PC-3 (cell line): Measurements from ENCODE around the gene MRPS18C. TPM values are rescaled to one million over a fixed set of nuclear protein-coding genes. Genes with fewer than 3 reads are reported as not detected.

Source experiments
- ATAC-seq: fragments of 200-7000 bp; cut with Tn5 transposase; 2 replicates; pipeline ENCODE4 v1.9.1; 2020; ENCODE audit warnings: mild to moderate bottlenecking, moderate library complexity
- BruUV-seq: library from RNA; stranded (reverse); fragments of 400-500 nt; replicated peaks from 2 replicates; lab custom pipeline; 2021; lab: Mats Ljungman, UMichigan
- CTCF ChIA-PET: fragments of 300-600 bp; sonication (Branson Sonifier 250); formaldehyde crosslinking; loops from one replicate; lab custom pipeline; 2022; ENCODE audit warnings: antibody characterized with exemption; lab: Charles Lee
- POLR2A ChIA-PET: fragments of 300-600 bp; sonication (Branson Sonifier 250); formaldehyde crosslinking; loops from one replicate; lab custom pipeline; 2022; ENCODE audit warnings: antibody characterized with exemption; ENCODE audit not compliant: unreplicated experiment; lab: Charles Lee
- DNase-seq: peaks from one replicate; pipeline ENCODE4 v3.0.0-alpha.2; 2015
- H2AFZ ChIP-seq: fragments of 300-600 bp; sonication (generic); 2 replicates; pipeline ENCODE4 v1.6.0; 2016; ENCODE audit warnings: antibody characterized with exemption, low read length
- H3F3A ChIP-seq: fragments of 300-600 bp; sonication (generic); one replicate; pipeline ENCODE4 v1.6.0; 2017; ENCODE audit warnings: antibody characterized with exemption, low read length, control low read depth, mild to moderate bottlenecking; ENCODE audit not compliant: unreplicated experiment
- H3K27ac ChIP-seq: fragments of 300-600 bp; sonication (generic); 2 replicates; pipeline ENCODE4 v1.5.1; 2016; ENCODE audit warnings: mild to moderate bottlenecking, low read length
- H3K27me3 ChIP-seq: fragments of 300-600 bp; sonication (generic); 2 replicates; pipeline ENCODE4 v1.6.1; 2016; ENCODE audit warnings: low read length, mixed read lengths
- H3K36me3 ChIP-seq: fragments of 300-600 bp; sonication (generic); 2 replicates; pipeline ENCODE4 v1.6.1; 2016; ENCODE audit warnings: low read depth, mixed run types, low read length, mixed read lengths
- H3K4me1 ChIP-seq: fragments of 300-600 bp; sonication (generic); 2 replicates; pipeline ENCODE4 v1.5.1; 2016; ENCODE audit warnings: low read length; ENCODE audit not compliant: insufficient read depth
- H3K4me2 ChIP-seq: fragments of 300-600 bp; sonication (generic); 2 replicates; pipeline ENCODE4 v1.6.0; 2016; ENCODE audit warnings: low read length
- H3K4me3 ChIP-seq: fragments of 300-600 bp; sonication (generic); 2 replicates; pipeline ENCODE4 v1.5.1; 2016; ENCODE audit warnings: mild to moderate bottlenecking, low read length, mixed read lengths
- H3K79me2 ChIP-seq: fragments of 300-600 bp; sonication (generic); 2 replicates; pipeline ENCODE4 v1.6.1; 2017; ENCODE audit warnings: low read length, mixed read lengths
- H3K9ac ChIP-seq: fragments of 300-600 bp; sonication (generic); 2 replicates; pipeline ENCODE4 v1.6.0; 2016; ENCODE audit warnings: mild to moderate bottlenecking, low read length
- H3K9me2 ChIP-seq: fragments of 300-600 bp; sonication (generic); replicated peaks from 2 replicates; pipeline ENCODE4 v1.6.1; 2016; ENCODE audit warnings: mixed run types, low read length, mixed read lengths
- H3K9me3 ChIP-seq: fragments of 300-600 bp; sonication (generic); 2 replicates; pipeline ENCODE4 v1.6.1; 2016; ENCODE audit warnings: low read length, mixed read lengths
- H4K20me1 ChIP-seq: fragments of 300-600 bp; sonication (generic); 2 replicates; pipeline ENCODE4 v1.6.1; 2016; ENCODE audit warnings: low read length, mixed read lengths
- CTCF ChIP-seq: fragments of 300-600 bp; sonication (generic); conservative IDR thresholded peaks from 2 replicates; pipeline ENCODE4 v1.5.1; 2017; ENCODE audit warnings: antibody characterized with exemption, low read depth, mild to moderate bottlenecking, low read length
- EZH2 ChIP-seq: fragments of 300-600 bp; sonication (generic); IDR thresholded peaks from one replicate; pipeline ENCODE4 v1.6.1; 2017; ENCODE audit warnings: antibody characterized with exemption, mild to moderate bottlenecking, low read length; ENCODE audit not compliant: unreplicated experiment
- EZH2phosphoT487 ChIP-seq: fragments of 300-600 bp; sonication (generic); IDR thresholded peaks from 2 replicates; pipeline ENCODE4 v1.6.1; 2018; ENCODE audit warnings: mild to moderate bottlenecking, antibody characterized with exemption, low read length, borderline replicate concordance
- intact Hi-C: fragments of 100-400 bp; cut with micrococcal nuclease; formaldehyde crosslinking; loops from 2 replicates; pipeline ENCODE4 v1.9.0; 2023
- total RNA-seq: library from RNA; depleted of rRNA; stranded (reverse); fragments of >200 nt; gene quantifications from 2 replicates; pipeline ENCODE4 v1.2.3, GENCODE V29; 2014

MRPS18C gene
- total RNA-seq, 1 experiment from 2014 or later = 57.6 TPM

- Histone ChIP-seq H3K4me3 (no peak overlapping the region), H3K79me2 (no peaks in the 10 kb centered on the region), H3K4me1 (no peaks in the 10 kb centered on the region), H3K4me2 (no peak overlapping the region), H4K20me1 (no peaks in the 10 kb centered on the region), H3K36me3 (no peaks in the 10 kb centered on the region), H2AFZ (no peak overlapping the region), H3K27me3 (no peaks in the 10 kb centered on the region), H3K9ac (no peak overlapping the region), H3K9me3 (no peaks in the 10 kb centered on the region), H3F3A (no peaks in the 10 kb centered on the region), H3K27ac (no peak overlapping the region), H3K9me2 (no peaks in the 10 kb centered on the region)
- no peak for DNase-seq
- intact Hi-C loops = loop anchor here (10.0 kb wide), 1 partner anchor 66 kb away; no protein-coding TSS in a partner anchor
- CTCF ChIA-PET = no interaction called here
- TF ChIP-seq EZH2 (no peak), CTCF (no peak), EZH2phosphoT487 (no peak)
- POLR2A ChIA-PET = no interaction called here
- BruUV-seq = no TSS peak
- ATAC-seq = no peak
Observed at GRCh38 chr4:83431200-83431599, 24.7 kb upstream of the MRPS18C start.

- no peak overlapping the region for H2AFZ ChIP-seq
- no peak overlapping the region for H3K9ac ChIP-seq
- DNase-seq (no peak), ATAC-seq (no peak)
- H3K9me2 ChIP-seq = no peaks in the 10 kb centered on the region
- ChIA-PET CTCF (no interaction called here), POLR2A (no interaction called here)
- H3K36me3 ChIP-seq = no peaks in the 10 kb centered on the region
- H3K4me3 ChIP-seq = no peak overlapping the region
- intact Hi-C loops = loop anchor here (10.0 kb wide), 1 partner anchor 72 kb away; no protein-coding TSS in a partner anchor
- TF ChIP-seq CTCF (no peak), EZH2phosphoT487 (no peak), EZH2 (no peak)
- no peak overlapping the region for H3K4me2 ChIP-seq
- no peak overlapping the region for H3K27ac ChIP-seq
- H3K9me3 ChIP-seq = no peaks in the 10 kb centered on the region
- H3K4me1 ChIP-seq = no peaks in the 10 kb centered on the region
- H3K27me3 ChIP-seq = no peaks in the 10 kb centered on the region
- no peaks in the 10 kb centered on the region for H4K20me1 ChIP-seq
- no peaks in the 10 kb centered on the region for H3F3A ChIP-seq
- no peaks in the 10 kb centered on the region for H3K79me2 ChIP-seq
- BruUV-seq = no TSS peak
Observed at GRCh38 chr4:83436680-83437079, 19.2 kb upstream of the MRPS18C start.

- TF ChIP-seq EZH2 = no peak
- no peak for TF ChIP-seq CTCF
- TF ChIP-seq EZH2phosphoT487 = no peak
- Histone ChIP-seq H2AFZ (no peak overlapping the region), H3K27me3 (no peaks in the 10 kb centered on the region), H3K4me3 (no peak overlapping the region), H4K20me1 (no peaks in the 10 kb centered on the region), H3K9ac (no peak overlapping the region), H3K4me1 (no peaks in the 10 kb centered on the region), H3K9me3 (no peaks in the 10 kb centered on the region), H3K79me2 (no peaks in the 10 kb centered on the region), H3K4me2 (no peak overlapping the region), H3K27ac (no peak overlapping the region), H3K36me3 (no peaks in the 10 kb centered on the region), H3K9me2 (no peaks in the 10 kb centered on the region), H3F3A (no peaks in the 10 kb centered on the region)
- intact Hi-C loops = loop anchor here (10.0 kb wide), 1 partner anchor 74 kb away; no protein-coding TSS in a partner anchor
- ChIA-PET CTCF (no interaction called here), POLR2A (interaction anchor here (0.7 kb wide), 1 partner anchor 17 kb away, joined by 7 read pairs; the partner anchor contains the start of gene HELQ)
- peak; percentile 1 for DNase-seq
- ATAC-seq = no peak
- no TSS peak for BruUV-seq
Observed at GRCh38 chr4:83438719-83439118, 17.1 kb upstream of the MRPS18C start.
